OCI-LY1 (cell line): ENCODE measurements around the gene DNAH11.

Experiments used
- H2AFZ ChIP-seq: fragments of 200-600 bp; sonication (generic), shearing (Covaris generic); 2 replicates; pipeline ENCODE4 v1.6.0; 2014; ENCODE audit warnings: antibody characterized with exemption, mild to moderate bottlenecking, low read length
- H3F3A ChIP-seq: fragments of 200-600 bp; sonication (generic), shearing (Covaris generic); 2 replicates; pipeline ENCODE4 v1.6.0; 2014; ENCODE audit warnings: mild to moderate bottlenecking, antibody characterized with exemption, low read length, moderate library complexity; ENCODE audit not compliant: insufficient read depth
- H3K27ac ChIP-seq: fragments of 200-600 bp; sonication (generic); 2 replicates; pipeline ENCODE4 v1.5.1; 2014; ENCODE audit warnings: low read length, mixed run types, mild to moderate bottlenecking, low read depth; ENCODE audit not compliant: poor library complexity, severe bottlenecking
- H3K27me3 ChIP-seq: fragments of 200-600 bp; sonication (generic); 2 replicates; pipeline ENCODE4 v1.6.0; 2014; ENCODE audit warnings: antibody characterized with exemption, mild to moderate bottlenecking, low read length, moderate library complexity; ENCODE audit not compliant: insufficient read depth
- H3K36me3 ChIP-seq: fragments of 200-600 bp; sonication (generic); 2 replicates; pipeline ENCODE4 v1.6.1; 2014; ENCODE audit warnings: mild to moderate bottlenecking, antibody characterized with exemption, low read length, moderate library complexity, mixed read lengths; ENCODE audit not compliant: insufficient read depth
- H3K4me1 ChIP-seq: fragments of 200-600 bp; sonication (generic); 2 replicates; pipeline ENCODE4 v1.5.1; 2014; ENCODE audit warnings: mild to moderate bottlenecking, low read length, moderate library complexity; ENCODE audit not compliant: insufficient read depth, severe bottlenecking
- H3K4me2 ChIP-seq: fragments of 200-600 bp; sonication (generic), shearing (Covaris generic); 2 replicates; pipeline ENCODE4 v1.6.1; 2014; ENCODE audit warnings: low read length
- H3K4me3 ChIP-seq: fragments of 200-600 bp; sonication (generic); 2 replicates; pipeline ENCODE4 v1.5.1; 2014; ENCODE audit warnings: low read length, low read depth, mild to moderate bottlenecking, mixed read lengths; ENCODE audit not compliant: poor library complexity, severe bottlenecking
- H3K79me2 ChIP-seq: fragments of 200-600 bp; shearing (Covaris generic); 2 replicates; pipeline ENCODE4 v1.6.1; 2016; ENCODE audit warnings: mixed run types, low read length, mixed read lengths; ENCODE audit not compliant: insufficient read depth
- H3K9ac ChIP-seq: fragments of 200-600 bp; sonication (generic), shearing (Covaris generic); 2 replicates; pipeline ENCODE4 v1.6.1; 2014; ENCODE audit warnings: mild to moderate bottlenecking, low read length, mixed read lengths
- H3K9me2 ChIP-seq: fragments of 200-600 bp; sonication (generic), shearing (Covaris generic); 2 replicates; pipeline ENCODE4 v1.6.1; 2014; ENCODE audit warnings: low read depth, mild to moderate bottlenecking, low read length, mixed read lengths
- H3K9me3 ChIP-seq: fragments of 200-600 bp; shearing (Covaris generic); 2 replicates; pipeline ENCODE4 v1.6.1; 2014; ENCODE audit warnings: low read length, mixed read lengths
- H4K20me1 ChIP-seq: fragments of 200-600 bp; sonication (generic), shearing (Covaris generic); 2 replicates; pipeline ENCODE4 v1.6.0; 2016; ENCODE audit warnings: mild to moderate bottlenecking, low read length; ENCODE audit not compliant: insufficient read depth
- EZH2 ChIP-seq: fragments of 200-600 bp; sonication (generic), shearing (Covaris generic); IDR thresholded peaks from 2 replicates; pipeline ENCODE4 v1.8.0; 2017; ENCODE audit warnings: borderline replicate concordance, mixed run types, mild to moderate bottlenecking, antibody characterized with exemption, low read length, moderate library complexity, mixed read lengths
- TF ChIP-seq, protein P1 (sequence below): fragments of 200-600 bp; sonication (generic), shearing (Covaris generic); IDR thresholded peaks from 2 replicates; pipeline ENCODE4 v1.5.1; 2017; ENCODE audit warnings: mild to moderate bottlenecking, antibody characterized with exemption, low read length, moderate library complexity, mixed read lengths

Gene DNAH11

DNA sequence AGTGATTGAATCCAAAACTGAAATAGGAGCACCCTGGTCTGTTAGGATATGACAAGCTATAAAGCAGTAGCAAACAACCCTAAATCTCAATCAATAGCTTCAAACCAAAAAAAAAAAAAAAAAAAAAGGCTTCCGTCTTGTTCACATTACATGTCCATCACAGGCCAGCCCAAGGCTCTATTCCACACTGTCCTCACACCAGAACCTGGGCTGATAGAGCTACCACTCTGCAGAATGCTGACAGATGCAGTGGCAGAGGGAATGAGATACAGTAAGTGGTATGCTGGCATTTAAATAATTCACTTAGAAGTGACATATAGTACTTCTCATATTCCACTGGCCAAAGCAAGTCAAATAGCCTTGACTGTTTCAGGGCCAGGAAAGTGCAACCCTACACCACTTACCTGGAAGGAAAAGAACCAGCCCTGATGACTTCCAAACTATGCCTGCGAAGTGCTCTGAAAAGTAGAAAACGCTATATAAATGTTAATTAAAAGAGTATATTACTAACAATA, 397.1 kb downstream of the DNAH11 start:
- Histone ChIP-seq H3K27ac (no peak overlapping the region), H3K27me3 (no peaks in the 10 kb centered on the region), H3K36me3 (peaks cover 19% of the 10 kb centered on the region; the same call in 1 of the 2 replicates), H2AFZ (no peak overlapping the region), H3K79me2 (0 out of 2 replicates have a peak, but pooled peaks cover 2% of the 10 kb centered on the region), H3K4me2 (no peak overlapping the region), H3K9me2 (no peaks in the 10 kb centered on the region), H3K9ac (no peak overlapping the region), H3K9me3 (peaks cover 7% of the 10 kb centered on the region; the same call in 1 of the 2 replicates), H3K4me1 (peaks cover 45% of the 10 kb centered on the region), H3K4me3 (no peak overlapping the region), H3F3A (no peaks in the 10 kb centered on the region), H4K20me1 (no peaks in the 10 kb centered on the region)
- no peak for TF ChIP-seq EZH2
- TF ChIP-seq, protein P1, sequence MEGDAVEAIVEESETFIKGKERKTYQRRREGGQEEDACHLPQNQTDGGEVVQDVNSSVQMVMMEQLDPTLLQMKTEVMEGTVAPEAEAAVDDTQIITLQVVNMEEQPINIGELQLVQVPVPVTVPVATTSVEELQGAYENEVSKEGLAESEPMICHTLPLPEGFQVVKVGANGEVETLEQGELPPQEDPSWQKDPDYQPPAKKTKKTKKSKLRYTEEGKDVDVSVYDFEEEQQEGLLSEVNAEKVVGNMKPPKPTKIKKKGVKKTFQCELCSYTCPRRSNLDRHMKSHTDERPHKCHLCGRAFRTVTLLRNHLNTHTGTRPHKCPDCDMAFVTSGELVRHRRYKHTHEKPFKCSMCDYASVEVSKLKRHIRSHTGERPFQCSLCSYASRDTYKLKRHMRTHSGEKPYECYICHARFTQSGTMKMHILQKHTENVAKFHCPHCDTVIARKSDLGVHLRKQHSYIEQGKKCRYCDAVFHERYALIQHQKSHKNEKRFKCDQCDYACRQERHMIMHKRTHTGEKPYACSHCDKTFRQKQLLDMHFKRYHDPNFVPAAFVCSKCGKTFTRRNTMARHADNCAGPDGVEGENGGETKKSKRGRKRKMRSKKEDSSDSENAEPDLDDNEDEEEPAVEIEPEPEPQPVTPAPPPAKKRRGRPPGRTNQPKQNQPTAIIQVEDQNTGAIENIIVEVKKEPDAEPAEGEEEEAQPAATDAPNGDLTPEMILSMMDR = no peak

GRCh38 chr7:21941611-21942141, 398.8 kb downstream of the DNAH11 start:
- Histone ChIP-seq H3K9me2 (no peaks in the 10 kb centered on the region), H3K4me1 (peaks cover 53% of the 10 kb centered on the region), H3K36me3 (peaks cover 19% of the 10 kb centered on the region; the same call in 1 of the 2 replicates), H2AFZ (no peak overlapping the region), H3K79me2 (no peaks in the 10 kb centered on the region), H3K27me3 (no peaks in the 10 kb centered on the region), H3K4me3 (no peak overlapping the region), H4K20me1 (no peaks in the 10 kb centered on the region), H3K9me3 (peaks cover 5% of the 10 kb centered on the region; the same call in 1 of the 2 replicates), H3K4me2 (peak overlapping the region; percentile 29; the same call in 1 of the 2 replicates), H3K9ac (no peak overlapping the region), H3F3A (no peaks in the 10 kb centered on the region), H3K27ac (no peak overlapping the region)
- no peak for TF ChIP-seq EZH2
- TF ChIP-seq, protein P1 = no peak

DNA sequence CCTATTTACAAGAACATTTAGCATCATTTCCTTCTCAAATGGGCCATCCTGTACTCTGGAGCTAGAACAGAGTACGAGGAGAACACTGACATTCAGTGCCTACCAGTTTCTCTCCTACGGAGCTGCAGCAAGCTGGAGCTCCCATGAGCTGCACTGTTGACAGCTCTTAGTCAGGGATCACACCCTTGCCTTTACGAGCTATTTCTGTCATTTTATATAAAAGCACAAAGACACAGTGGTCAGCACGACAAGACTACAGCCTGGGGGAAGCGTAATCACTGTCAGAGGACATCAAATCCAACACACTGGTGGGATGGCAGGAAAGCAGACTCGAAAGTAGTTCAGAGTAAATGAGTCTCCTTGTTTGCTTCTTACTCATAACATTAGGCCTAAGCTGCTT, 400.1 kb downstream of the DNAH11 start:
- Histone ChIP-seq H2AFZ (no peak overlapping the region), H3F3A (no peaks in the 10 kb centered on the region), H3K9me2 (no peaks in the 10 kb centered on the region), H3K9me3 (no peaks in the 10 kb centered on the region), H3K36me3 (peaks cover 8% of the 10 kb centered on the region; the same call in 1 of the 2 replicates), H3K4me2 (peak overlapping the region; percentile 72), H3K79me2 (no peaks in the 10 kb centered on the region), H3K27ac (peak overlapping the region; percentile 11), H3K4me3 (peak overlapping the region; percentile 65), H3K4me1 (peaks cover 53% of the 10 kb centered on the region), H4K20me1 (no peaks in the 10 kb centered on the region), H3K9ac (no peak overlapping the region; the same call in 1 of the 2 replicates), H3K27me3 (no peaks in the 10 kb centered on the region)
- no peak for TF ChIP-seq EZH2
- TF ChIP-seq, protein P1 = no peak
